A549 (cell line): ENCODE results near the gene UNKL.

Experiments
- CBX2 ChIP-seq: fragments of 200-600 bp; sonication (generic); IDR thresholded peaks from 2 replicates; pipeline ENCODE4 v1.6.1; 2016; ENCODE audit warnings: low read depth, mild to moderate bottlenecking, borderline replicate concordance
- EP300 ChIP-seq, 2 experiments: fragments of >200 bp; sonication (Bioruptor Twin); formaldehyde crosslinking; IDR thresholded peaks; 2 replicates in 1 of 2; 3 replicates in 1 of 2; pipeline ENCODE4 v1.6.1; 2016 to 2017
- JUN ChIP-seq, 2 experiments: fragments of >200 bp; sonication (Bioruptor Twin); formaldehyde crosslinking; IDR thresholded peaks; 2 replicates in 1 of 2; 3 replicates in 1 of 2; pipeline ENCODE4 v1.6.1; 2016 to 2017
- NR3C1 ChIP-seq: fragments of >200 bp; sonication (Bioruptor Twin); formaldehyde crosslinking; IDR thresholded peaks from 3 replicates; pipeline ENCODE4 v1.6.1; 2017
- POLR2A ChIP-seq: IDR thresholded peaks from 2 replicates; pipeline ENCODE4 v1.6.1; 2012; ENCODE audit warnings: mild to moderate bottlenecking, low read length
- POLR2AphosphoS2 ChIP-seq: conservative IDR thresholded peaks from 2 replicates; pipeline ENCODE4 v1.6.1; 2012; ENCODE audit warnings: low read length, improper control_type of control experiment, inconsistent platforms
- RAD21 ChIP-seq, 2 experiments: fragments of >200 bp in 1 of 2; sonication (Bioruptor Twin) in 1 of 2; formaldehyde crosslinking in 1 of 2; IDR thresholded peaks in 1 of 2; conservative IDR thresholded peaks in 1 of 2; 2 replicates in 1 of 2; 3 replicates in 1 of 2; pipeline ENCODE4 v1.6.1; 2012 to 2018; ENCODE audit warnings: inconsistent platforms in 1 of 2
- RARB ChIP-seq: fragments of 250-450 bp; sonication (Bioruptor Pico); IDR thresholded peaks from 2 replicates; pipeline ENCODE4 v1.8.0; 2021; ENCODE audit warnings: mild to moderate bottlenecking, moderate library complexity
- SMC3 ChIP-seq: fragments of >200 bp; sonication (Bioruptor Twin); formaldehyde crosslinking; IDR thresholded peaks from 3 replicates; pipeline ENCODE4 v1.6.1; 2018; ENCODE audit warnings: inconsistent platforms
- TF ChIP-seq, protein P1 (sequence below): fragments of >200 bp; sonication (Bioruptor Twin); formaldehyde crosslinking; IDR thresholded peaks from 3 replicates; pipeline ENCODE4 v1.5.1; 2016
- TF ChIP-seq, protein P2 (sequence below): fragments of 450-650 bp; IDR thresholded peaks from 2 replicates; pipeline ENCODE4 v1.6.1; 2014; ENCODE audit warnings: antibody characterized with exemption
- TF ChIP-seq, protein P3 (sequence below): IDR thresholded peaks from 2 replicates; pipeline ENCODE4 v1.6.1; 2012
- TF ChIP-seq, protein P4 (sequence below): fragments of 200-600 bp; sonication (generic); IDR thresholded peaks from 2 replicates; pipeline ENCODE4 v1.6.1; 2016; ENCODE audit warnings: antibody characterized with exemption, mild to moderate bottlenecking, moderate library complexity
- TF ChIP-seq, protein P5 (sequence below): fragments of 150-350 bp; IDR thresholded peaks from 2 replicates; pipeline ENCODE4 v1.6.1; 2014; ENCODE audit warnings: low read depth, mild to moderate bottlenecking, low read length

DNA sequence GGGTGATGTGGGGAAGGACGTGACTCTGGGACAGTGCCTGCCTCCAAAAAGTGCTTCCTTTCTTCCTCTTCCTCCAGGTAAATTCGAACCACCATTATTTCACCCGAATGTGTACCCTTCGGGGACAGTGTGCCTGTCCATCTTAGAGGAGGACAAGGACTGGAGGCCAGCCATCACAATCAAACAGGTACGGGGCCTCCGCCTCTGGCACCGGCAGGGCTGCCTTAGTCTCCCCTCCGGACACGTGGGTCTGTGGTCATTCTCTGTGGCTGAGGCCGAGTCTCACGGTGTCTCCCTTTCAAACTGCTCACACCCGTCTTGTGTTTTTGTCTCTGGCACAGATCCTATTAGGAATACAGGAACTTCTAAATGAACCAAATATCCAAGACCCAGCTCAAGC, 94.4 kb downstream of the UNKL start:
- TF ChIP-seq, protein P1, sequence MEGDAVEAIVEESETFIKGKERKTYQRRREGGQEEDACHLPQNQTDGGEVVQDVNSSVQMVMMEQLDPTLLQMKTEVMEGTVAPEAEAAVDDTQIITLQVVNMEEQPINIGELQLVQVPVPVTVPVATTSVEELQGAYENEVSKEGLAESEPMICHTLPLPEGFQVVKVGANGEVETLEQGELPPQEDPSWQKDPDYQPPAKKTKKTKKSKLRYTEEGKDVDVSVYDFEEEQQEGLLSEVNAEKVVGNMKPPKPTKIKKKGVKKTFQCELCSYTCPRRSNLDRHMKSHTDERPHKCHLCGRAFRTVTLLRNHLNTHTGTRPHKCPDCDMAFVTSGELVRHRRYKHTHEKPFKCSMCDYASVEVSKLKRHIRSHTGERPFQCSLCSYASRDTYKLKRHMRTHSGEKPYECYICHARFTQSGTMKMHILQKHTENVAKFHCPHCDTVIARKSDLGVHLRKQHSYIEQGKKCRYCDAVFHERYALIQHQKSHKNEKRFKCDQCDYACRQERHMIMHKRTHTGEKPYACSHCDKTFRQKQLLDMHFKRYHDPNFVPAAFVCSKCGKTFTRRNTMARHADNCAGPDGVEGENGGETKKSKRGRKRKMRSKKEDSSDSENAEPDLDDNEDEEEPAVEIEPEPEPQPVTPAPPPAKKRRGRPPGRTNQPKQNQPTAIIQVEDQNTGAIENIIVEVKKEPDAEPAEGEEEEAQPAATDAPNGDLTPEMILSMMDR, result no peak
- TF ChIP-seq, protein P2, sequence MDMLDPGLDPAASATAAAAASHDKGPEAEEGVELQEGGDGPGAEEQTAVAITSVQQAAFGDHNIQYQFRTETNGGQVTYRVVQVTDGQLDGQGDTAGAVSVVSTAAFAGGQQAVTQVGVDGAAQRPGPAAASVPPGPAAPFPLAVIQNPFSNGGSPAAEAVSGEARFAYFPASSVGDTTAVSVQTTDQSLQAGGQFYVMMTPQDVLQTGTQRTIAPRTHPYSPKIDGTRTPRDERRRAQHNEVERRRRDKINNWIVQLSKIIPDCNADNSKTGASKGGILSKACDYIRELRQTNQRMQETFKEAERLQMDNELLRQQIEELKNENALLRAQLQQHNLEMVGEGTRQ, result no peak
- TF ChIP-seq RAD21 (conservative IDR thresholded peaks at IDR 0.05 in 1 of 2, IDR thresholded peaks at IDR 0.05 in 1 of 2) (no peak), JUN (IDR thresholded peaks at IDR 0.05) (no peak), POLR2A (no peak), SMC3 (no peak), POLR2AphosphoS2 (no peak), NR3C1 (no peak), RARB (no peak), CBX2 (no peak), EP300 (IDR thresholded peaks at IDR 0.05) (no peak)
- TF ChIP-seq, protein P3, sequence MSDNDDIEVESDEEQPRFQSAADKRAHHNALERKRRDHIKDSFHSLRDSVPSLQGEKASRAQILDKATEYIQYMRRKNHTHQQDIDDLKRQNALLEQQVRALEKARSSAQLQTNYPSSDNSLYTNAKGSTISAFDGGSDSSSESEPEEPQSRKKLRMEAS, result no peak
- TF ChIP-seq, protein P4, sequence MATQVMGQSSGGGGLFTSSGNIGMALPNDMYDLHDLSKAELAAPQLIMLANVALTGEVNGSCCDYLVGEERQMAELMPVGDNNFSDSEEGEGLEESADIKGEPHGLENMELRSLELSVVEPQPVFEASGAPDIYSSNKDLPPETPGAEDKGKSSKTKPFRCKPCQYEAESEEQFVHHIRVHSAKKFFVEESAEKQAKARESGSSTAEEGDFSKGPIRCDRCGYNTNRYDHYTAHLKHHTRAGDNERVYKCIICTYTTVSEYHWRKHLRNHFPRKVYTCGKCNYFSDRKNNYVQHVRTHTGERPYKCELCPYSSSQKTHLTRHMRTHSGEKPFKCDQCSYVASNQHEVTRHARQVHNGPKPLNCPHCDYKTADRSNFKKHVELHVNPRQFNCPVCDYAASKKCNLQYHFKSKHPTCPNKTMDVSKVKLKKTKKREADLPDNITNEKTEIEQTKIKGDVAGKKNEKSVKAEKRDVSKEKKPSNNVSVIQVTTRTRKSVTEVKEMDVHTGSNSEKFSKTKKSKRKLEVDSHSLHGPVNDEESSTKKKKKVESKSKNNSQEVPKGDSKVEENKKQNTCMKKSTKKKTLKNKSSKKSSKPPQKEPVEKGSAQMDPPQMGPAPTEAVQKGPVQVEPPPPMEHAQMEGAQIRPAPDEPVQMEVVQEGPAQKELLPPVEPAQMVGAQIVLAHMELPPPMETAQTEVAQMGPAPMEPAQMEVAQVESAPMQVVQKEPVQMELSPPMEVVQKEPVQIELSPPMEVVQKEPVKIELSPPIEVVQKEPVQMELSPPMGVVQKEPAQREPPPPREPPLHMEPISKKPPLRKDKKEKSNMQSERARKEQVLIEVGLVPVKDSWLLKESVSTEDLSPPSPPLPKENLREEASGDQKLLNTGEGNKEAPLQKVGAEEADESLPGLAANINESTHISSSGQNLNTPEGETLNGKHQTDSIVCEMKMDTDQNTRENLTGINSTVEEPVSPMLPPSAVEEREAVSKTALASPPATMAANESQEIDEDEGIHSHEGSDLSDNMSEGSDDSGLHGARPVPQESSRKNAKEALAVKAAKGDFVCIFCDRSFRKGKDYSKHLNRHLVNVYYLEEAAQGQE, result no peak
- TF ChIP-seq, protein P5, sequence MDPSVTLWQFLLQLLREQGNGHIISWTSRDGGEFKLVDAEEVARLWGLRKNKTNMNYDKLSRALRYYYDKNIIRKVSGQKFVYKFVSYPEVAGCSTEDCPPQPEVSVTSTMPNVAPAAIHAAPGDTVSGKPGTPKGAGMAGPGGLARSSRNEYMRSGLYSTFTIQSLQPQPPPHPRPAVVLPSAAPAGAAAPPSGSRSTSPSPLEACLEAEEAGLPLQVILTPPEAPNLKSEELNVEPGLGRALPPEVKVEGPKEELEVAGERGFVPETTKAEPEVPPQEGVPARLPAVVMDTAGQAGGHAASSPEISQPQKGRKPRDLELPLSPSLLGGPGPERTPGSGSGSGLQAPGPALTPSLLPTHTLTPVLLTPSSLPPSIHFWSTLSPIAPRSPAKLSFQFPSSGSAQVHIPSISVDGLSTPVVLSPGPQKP, result no peak
